ENCODE measurements around the gene VCP. TPM values are rescaled to one million over a fixed set of nuclear protein-coding genes. Genes with fewer than 3 reads are reported as not detected.

The VCP gene
- total RNA-seq, 1 donor = 267 TPM

DNA sequence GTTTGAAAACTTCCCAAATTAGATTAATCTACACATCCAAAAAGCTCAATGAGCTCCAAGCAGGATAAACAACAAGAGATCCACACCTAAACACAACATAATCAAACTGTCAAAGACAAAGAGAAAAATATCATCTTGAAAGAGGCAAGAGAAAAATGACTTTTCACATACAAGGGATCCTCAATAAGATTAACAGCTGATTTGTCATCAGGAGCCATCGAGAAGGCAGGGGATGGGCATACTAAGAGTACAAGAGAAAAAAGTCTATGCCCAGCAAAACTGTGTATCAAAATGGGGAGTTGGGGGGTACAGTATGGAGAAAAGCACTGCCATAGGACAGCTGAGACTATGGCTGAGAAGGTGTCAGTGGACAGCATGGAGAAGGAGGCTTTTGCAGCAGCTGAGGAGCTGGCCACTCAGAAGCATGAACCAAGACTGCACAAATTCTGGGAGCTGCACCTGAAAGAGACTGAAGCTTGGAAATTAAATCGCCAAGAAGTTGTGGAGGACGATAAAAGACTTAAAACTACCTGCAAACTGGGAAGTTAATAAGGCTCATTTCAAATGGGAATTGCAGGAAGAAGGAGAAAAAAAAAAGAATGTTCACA lies 62.0 kb downstream of the VCP start:
- no peak overlapping the region for H2AFZ ChIP-seq (ENCODE audit: low read length)
- no peak overlapping the region for H3K4me2 ChIP-seq (ENCODE audit: insufficient read depth, low read length)
- peaks cover 36% of the 10 kb centered on the region for H3K36me3 ChIP-seq (ENCODE audit: insufficient read depth, low read length)
- H3K4me3 ChIP-seq (ENCODE audit: insufficient read depth, low read length) = no peak overlapping the region
- DNase-seq (ENCODE audit: insufficient read length, low spot score, missing footprints) = no peak
- peaks cover 6% of the 10 kb centered on the region for H3K9me3 ChIP-seq (ENCODE audit: low read depth, low read length)
- no peaks in the 10 kb centered on the region for H3K79me2 ChIP-seq (ENCODE audit: insufficient read depth, low read length)
- H3K4me1 ChIP-seq (ENCODE audit: insufficient read depth, low read length) = no peaks in the 10 kb centered on the region
- H3K27me3 ChIP-seq (ENCODE audit: insufficient read depth, low read length) = no peaks in the 10 kb centered on the region
- TF ChIP-seq, protein P1, sequence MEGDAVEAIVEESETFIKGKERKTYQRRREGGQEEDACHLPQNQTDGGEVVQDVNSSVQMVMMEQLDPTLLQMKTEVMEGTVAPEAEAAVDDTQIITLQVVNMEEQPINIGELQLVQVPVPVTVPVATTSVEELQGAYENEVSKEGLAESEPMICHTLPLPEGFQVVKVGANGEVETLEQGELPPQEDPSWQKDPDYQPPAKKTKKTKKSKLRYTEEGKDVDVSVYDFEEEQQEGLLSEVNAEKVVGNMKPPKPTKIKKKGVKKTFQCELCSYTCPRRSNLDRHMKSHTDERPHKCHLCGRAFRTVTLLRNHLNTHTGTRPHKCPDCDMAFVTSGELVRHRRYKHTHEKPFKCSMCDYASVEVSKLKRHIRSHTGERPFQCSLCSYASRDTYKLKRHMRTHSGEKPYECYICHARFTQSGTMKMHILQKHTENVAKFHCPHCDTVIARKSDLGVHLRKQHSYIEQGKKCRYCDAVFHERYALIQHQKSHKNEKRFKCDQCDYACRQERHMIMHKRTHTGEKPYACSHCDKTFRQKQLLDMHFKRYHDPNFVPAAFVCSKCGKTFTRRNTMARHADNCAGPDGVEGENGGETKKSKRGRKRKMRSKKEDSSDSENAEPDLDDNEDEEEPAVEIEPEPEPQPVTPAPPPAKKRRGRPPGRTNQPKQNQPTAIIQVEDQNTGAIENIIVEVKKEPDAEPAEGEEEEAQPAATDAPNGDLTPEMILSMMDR (IDR thresholded peaks at IDR 0.05; ENCODE audit: extremely low read depth, low read depth, low read length) = no peak
- no peaks in the 10 kb centered on the region for H4K20me1 ChIP-seq (ENCODE audit: insufficient read depth, low read length)
- no peak overlapping the region for H3K27ac ChIP-seq (ENCODE audit: low read depth, low read length)

Small RNA genes lying within 50 kb of the gene (small RNA-seq; reads per million reads assigned to genes)
- gene RN7SL338P = not detected

Other genes with a start within 250 kb of the VCP start
- under 0.01 TPM in 1 of 2 replicates, not detected in the other for gene PHF24, start 114.3 kb downstream of the VCP start, total RNA-seq
- gene DNAJB5, start 82.9 kb downstream of the VCP start, total RNA-seq = 12.7 and 16.5 TPM in 2 replicates
- gene FANCG, start 7.3 kb upstream of the VCP start, total RNA-seq = 10.9 and 11.5 TPM in 2 replicates
- 15.0 and 15.9 TPM in 2 replicates for gene PIGO, start 24.0 kb upstream of the VCP start, total RNA-seq
- 130 and 140 TPM in 2 replicates for gene STOML2, start 30.5 kb upstream of the VCP start, total RNA-seq
- 31.1 and 32.1 TPM in 2 replicates for gene ATOSB, start 43.2 kb upstream of the VCP start, total RNA-seq
- gene UNC13B, start 89.4 kb upstream of the VCP start, total RNA-seq = 24.8 and 25.3 TPM in 2 replicates

Measured in osteoblast (primary cell).